Measurements from ENCODE around the gene RFX2.

DNA sequence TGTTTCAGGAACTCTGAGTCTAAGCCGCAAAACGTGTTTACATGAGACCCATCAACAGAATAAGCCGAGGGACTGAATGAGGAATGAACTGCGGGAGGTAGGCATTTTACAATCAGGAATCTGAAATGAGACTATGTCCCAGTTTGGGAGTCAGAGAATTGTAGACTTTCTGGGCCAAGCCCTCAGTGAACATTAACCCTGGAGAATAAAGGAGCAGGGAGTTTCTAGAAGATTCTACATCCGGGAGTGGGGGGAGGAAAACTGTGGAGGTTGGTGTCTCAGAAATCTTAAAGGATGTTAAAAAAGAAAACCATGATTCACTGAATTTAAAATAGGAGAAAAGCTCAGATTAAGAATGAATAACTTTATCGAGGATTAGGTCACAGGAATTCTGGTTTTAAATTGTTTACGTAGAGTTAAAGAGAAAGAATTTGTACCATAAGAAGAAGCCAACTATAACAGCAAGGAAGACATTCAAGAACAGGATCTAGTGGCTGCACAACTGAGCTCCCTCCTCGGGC is 18.5 kb downstream of the RFX2 start:
- no peak for TF ChIP-seq HDGF (IDR thresholded peaks at IDR 0.05; ENCODE audit: borderline replicate concordance)
- no peak for TF ChIP-seq CTBP1 (IDR thresholded peaks at IDR 0.05; ENCODE audit: borderline replicate concordance)
